ENCODE results near the gene MAP3K14. TPM values are rescaled to one million over a fixed set of nuclear protein-coding genes. Genes with fewer than 3 reads are reported as not detected.
A peak's percentile ranks its signal among the peaks of the same experiment; 100 is the strongest.

Gene MAP3K14
- total RNA-seq, 1 experiment from 2014 or later: 10.0 TPM

GRCh38 chr17:45222014-45222288 lies 94.9 kb downstream of the MAP3K14 start:
- POLR2A ChIA-PET: no interaction called here
- Histone ChIP-seq H3K36me3 (ENCODE audit: control insufficient read depth, insufficient read depth, low read length) (no peaks in the 10 kb centered on the region), H3K27me3 (replicated peaks; ENCODE audit: control insufficient read depth, insufficient read depth, low read length) (peaks cover 1% of the 10 kb centered on the region; the same call in 1 of the 2 replicates), H3K4me3 (ENCODE audit: low read depth, low read length) (peak overlapping the region; percentile 47), H3K4me1 (peaks cover 5% of the 10 kb centered on the region; the same call in 1 of the 2 replicates), H3K9me3 (no peaks in the 10 kb centered on the region)
- Mint-ChIP-seq H3K4me3 (ENCODE audit: unreplicated experiment) (peak overlapping the region; percentile 73), H3K27me3 (ENCODE audit: insufficient read depth, unreplicated experiment) (peaks cover 17% of the 10 kb centered on the region), H3K4me1 (ENCODE audit: low read depth, unreplicated experiment) (no peaks in the 10 kb centered on the region), H3K36me3 (ENCODE audit: insufficient read depth, unreplicated experiment) (no peaks in the 10 kb centered on the region), H3K9me3 (ENCODE audit: unreplicated experiment) (no peaks in the 10 kb centered on the region), H3K27ac (ENCODE audit: unreplicated experiment) (no peak overlapping the region)
- CTCF ChIA-PET: interaction anchor here (0.9 kb wide), 1 partner anchor 14 kb away, joined by 6 read pairs; no protein-coding TSS in a partner anchor
- no peak for DNase-seq
- intact Hi-C loops (cut with micrococcal nuclease; ENCODE audit: unreplicated experiment): no loop called here
- TF ChIP-seq CTCF (IDR thresholded peaks at IDR 0.05; ENCODE audit: insufficient read depth in 1 of 2, low read depth in 1 of 2, low read length in 1 of 2, severe bottlenecking in 1 of 2, unreplicated experiment in 1 of 2): no peak
- no TSS peak for BruUV-seq (replicated peaks)

DNA sequence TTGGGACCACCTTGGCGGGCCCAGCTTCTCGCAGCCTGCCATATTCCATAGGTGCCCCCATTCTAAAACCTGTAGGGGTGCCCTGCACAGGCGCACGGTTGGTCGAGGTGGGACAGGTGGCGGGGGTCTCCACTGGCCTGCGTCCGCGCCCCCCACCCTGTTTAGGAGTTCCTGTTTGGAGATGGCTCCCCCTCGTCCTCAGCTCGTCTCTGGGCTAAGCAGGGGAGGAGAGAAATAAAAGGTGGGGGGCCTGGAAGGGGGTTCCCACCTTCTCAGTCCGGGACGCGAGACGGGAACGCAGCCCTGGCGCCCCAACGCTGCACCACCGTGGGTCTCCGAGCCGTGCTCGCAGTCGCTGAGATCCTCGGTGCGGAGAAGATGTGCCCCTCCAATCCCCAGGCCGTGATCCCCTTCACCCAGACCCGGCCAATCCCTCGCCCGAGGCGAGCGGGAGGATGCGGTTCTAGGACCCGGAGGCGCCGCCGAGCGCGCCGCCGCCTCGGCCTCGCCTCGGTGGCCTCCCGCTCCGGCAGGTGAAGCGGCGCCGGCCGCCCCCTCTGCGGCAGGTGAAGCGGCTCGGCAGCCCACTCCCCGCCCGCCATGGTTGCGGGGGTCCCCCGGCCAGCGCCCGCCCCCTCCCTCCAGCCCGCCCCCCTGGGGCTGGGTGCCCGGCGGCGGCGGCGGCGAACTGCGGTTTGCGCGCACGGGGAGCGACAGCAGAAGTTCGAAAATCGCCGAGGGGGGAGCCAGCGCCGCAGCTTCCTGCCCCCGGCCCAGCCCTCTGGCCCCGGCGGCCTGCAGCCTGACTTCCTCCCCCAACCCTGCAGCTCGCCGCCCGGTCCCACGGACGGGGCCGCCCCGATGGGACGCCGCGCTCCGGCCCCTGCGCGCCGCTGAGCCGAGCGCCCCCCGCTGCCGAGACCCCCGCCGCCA lies 95.5 kb downstream of the MAP3K14 start, which contains the start of gene FMNL1:
Gene FMNL1, plus strand, starts transcription at position 805 of the 933 bp plus-strand sequence. CDS start 240 bp downstream, outside the sequence.
- no peak within 1 kb of the TSS for H3K27ac Mint-ChIP-seq (ENCODE audit: unreplicated experiment)
- H3K27me3 ChIP-seq (replicated peaks; ENCODE audit: control insufficient read depth, insufficient read depth, low read length): peaks cover 1% of the 10 kb centered on the region; the same call in 1 of the 2 replicates
- BruUV-seq (replicated peaks): no TSS peak

More for the DNA sequence above, 95.5 kb downstream of the MAP3K14 start, which contains the start of gene FMNL1:
- Mint-ChIP-seq H3K9me3 (ENCODE audit: unreplicated experiment) (no peaks in the 10 kb centered on the region), H3K4me1 (ENCODE audit: low read depth, unreplicated experiment) (no peaks in the 10 kb centered on the region), H3K27me3 (ENCODE audit: insufficient read depth, unreplicated experiment) (peaks cover 17% of the 10 kb centered on the region), H3K36me3 (ENCODE audit: insufficient read depth, unreplicated experiment) (no peaks in the 10 kb centered on the region), H3K4me3 (ENCODE audit: unreplicated experiment) (peak within 1 kb of the TSS; percentile 73)
- ChIA-PET CTCF (interaction anchor here (0.9 to 3.8 kb wide), 4 partner anchors 10 to 204 kb away, joined by 6 to 42 read pairs (median 14); no protein-coding TSS in a partner anchor), POLR2A (no interaction called here)
- intact Hi-C loops (cut with micrococcal nuclease; ENCODE audit: unreplicated experiment): no loop called here
- Histone ChIP-seq H3K36me3 (ENCODE audit: control insufficient read depth, insufficient read depth, low read length) (no peaks in the 10 kb centered on the region), H3K4me3 (ENCODE audit: low read depth, low read length) (peak within 1 kb of the TSS; percentile 47), H3K9me3 (no peaks in the 10 kb centered on the region), H3K4me1 (peaks cover 5% of the 10 kb centered on the region; the same call in 1 of the 2 replicates)
- DNase-seq: no peak
- TF ChIP-seq CTCF (IDR thresholded peaks at IDR 0.05; ENCODE audit: insufficient read depth in 1 of 2, low read depth in 1 of 2, low read length in 1 of 2, severe bottlenecking in 1 of 2, unreplicated experiment in 1 of 2): no peak

All from Caco-2 (cell line).